Bronchial epithelial cell (primary cell): ENCODE results near the gene NET1. TPM values are rescaled to one million over a fixed set of nuclear protein-coding genes. Genes with fewer than 3 reads are reported as not detected.

Source experiments
- DNase-seq: peaks from one replicate; pipeline ENCODE4 v3.0.0-alpha.2; 2010; ENCODE audit warnings: low read depth
- FAIRE-seq: peaks from 2 replicates; lab custom pipeline; 2011; peaks lifted over from hg19 to GRCh38; lab: Jason Lieb, UNC
- H3K27me3 ChIP-seq: 2 replicates; pipeline ENCODE4 v1.5.1; 2011; ENCODE audit warnings: low read length; ENCODE audit not compliant: control insufficient read depth, insufficient read depth
- H3K36me3 ChIP-seq: 2 replicates; pipeline ENCODE4 v1.5.1; 2011; ENCODE audit warnings: low read length; ENCODE audit not compliant: control insufficient read depth, insufficient read depth
- H3K4me3 ChIP-seq: 2 replicates; pipeline ENCODE4 v1.5.1; 2011; ENCODE audit warnings: mild to moderate bottlenecking, low read depth, low read length, control low read depth
- total RNA-seq: library from RNA; depleted of rRNA; stranded (reverse); fragments of >200 nt; gene quantifications from 2 replicates; pipeline ENCODE4 v1.2.1, GENCODE V29; 2014
- TF ChIP-seq, protein P1 (sequence below): IDR thresholded peaks from 2 replicates; pipeline ENCODE4 v1.5.1; 2011; ENCODE audit warnings: mild to moderate bottlenecking, moderate library complexity, low read length, control low read depth, inconsistent platforms; ENCODE audit not compliant: insufficient read depth, severe bottlenecking

NET1 gene, protein sequence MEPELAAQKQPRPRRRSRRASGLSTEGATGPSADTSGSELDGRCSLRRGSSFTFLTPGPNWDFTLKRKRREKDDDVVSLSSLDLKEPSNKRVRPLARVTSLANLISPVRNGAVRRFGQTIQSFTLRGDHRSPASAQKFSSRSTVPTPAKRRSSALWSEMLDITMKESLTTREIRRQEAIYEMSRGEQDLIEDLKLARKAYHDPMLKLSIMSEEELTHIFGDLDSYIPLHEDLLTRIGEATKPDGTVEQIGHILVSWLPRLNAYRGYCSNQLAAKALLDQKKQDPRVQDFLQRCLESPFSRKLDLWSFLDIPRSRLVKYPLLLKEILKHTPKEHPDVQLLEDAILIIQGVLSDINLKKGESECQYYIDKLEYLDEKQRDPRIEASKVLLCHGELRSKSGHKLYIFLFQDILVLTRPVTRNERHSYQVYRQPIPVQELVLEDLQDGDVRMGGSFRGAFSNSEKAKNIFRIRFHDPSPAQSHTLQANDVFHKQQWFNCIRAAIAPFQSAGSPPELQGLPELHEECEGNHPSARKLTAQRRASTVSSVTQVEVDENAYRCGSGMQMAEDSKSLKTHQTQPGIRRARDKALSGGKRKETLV
- 45.8 and 118 TPM in 2 replicates for total RNA-seq

DNA sequence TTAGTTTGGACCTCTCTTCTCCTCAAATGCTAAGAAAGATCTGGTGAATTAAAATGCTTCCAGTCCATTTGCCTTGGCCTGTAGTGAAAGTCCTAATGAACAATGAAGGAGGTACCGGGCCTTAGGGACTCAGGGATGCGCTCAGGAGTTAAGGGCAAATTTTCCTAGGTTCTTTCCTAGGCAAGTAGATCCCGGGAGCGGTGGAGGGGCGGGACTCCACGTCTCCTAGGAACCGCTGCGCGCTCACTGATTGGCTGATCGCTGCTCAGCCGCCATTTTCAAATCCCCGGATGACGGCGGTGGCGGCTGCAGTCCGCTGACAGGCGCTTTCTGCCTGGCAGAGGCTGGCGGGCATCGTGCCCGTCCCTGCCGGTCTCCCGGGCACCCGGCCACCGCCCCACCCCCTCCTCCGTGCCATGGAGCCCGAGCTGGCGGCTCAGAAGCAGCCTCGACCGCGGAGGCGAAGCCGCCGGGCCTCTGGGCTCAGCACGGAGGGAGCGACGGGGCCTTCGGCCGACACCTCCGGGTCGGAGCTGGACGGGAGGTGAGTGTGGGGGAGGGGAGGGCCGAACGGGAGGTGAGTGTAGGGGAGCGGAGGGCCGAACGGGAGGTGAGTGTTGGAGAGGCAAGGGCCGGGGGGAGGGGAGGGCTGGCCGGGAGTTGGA lies at the start of gene NET1:
NET1 (plus strand) TSS at position 281 of the 665 bp plus-strand sequence; CDS start at position 417, 136 bp downstream.
- Histone ChIP-seq H3K4me3 (peak within 1 kb of the TSS; percentile 73), H3K27me3 (no peaks in the 10 kb centered on the region), H3K36me3 (no peaks in the 10 kb centered on the region)
- TF ChIP-seq, protein P1, sequence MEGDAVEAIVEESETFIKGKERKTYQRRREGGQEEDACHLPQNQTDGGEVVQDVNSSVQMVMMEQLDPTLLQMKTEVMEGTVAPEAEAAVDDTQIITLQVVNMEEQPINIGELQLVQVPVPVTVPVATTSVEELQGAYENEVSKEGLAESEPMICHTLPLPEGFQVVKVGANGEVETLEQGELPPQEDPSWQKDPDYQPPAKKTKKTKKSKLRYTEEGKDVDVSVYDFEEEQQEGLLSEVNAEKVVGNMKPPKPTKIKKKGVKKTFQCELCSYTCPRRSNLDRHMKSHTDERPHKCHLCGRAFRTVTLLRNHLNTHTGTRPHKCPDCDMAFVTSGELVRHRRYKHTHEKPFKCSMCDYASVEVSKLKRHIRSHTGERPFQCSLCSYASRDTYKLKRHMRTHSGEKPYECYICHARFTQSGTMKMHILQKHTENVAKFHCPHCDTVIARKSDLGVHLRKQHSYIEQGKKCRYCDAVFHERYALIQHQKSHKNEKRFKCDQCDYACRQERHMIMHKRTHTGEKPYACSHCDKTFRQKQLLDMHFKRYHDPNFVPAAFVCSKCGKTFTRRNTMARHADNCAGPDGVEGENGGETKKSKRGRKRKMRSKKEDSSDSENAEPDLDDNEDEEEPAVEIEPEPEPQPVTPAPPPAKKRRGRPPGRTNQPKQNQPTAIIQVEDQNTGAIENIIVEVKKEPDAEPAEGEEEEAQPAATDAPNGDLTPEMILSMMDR, result no peak
- FAIRE-seq (no peak), DNase-seq (peak; percentile 78)

DNA sequence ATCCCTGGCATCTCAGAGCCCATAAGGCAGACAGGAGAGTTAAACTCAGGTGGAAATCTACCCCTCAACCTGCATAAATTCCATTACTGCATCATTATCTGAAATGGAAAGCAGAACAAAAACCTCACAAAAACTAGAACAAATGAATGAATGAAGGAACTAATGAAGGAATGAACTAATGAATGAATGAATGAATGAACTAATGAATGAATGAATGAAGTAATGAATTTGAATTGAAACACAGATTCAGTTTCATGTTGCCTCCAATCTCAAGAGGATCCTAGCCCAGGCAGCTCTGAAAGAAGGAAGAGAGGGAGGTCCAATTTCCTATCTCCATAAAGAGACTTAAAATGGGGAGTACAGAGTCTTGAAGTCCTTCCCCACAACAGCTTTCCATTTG lies 49.5 kb upstream of the NET1 start:
- DNase-seq (no peak), FAIRE-seq (no peak)
- peaks cover 21% of the 10 kb centered on the region for H3K27me3 ChIP-seq
- no peak overlapping the region for H3K4me3 ChIP-seq
- TF ChIP-seq, protein P1, result no peak
- H3K36me3 ChIP-seq, result no peaks in the 10 kb centered on the region

DNA sequence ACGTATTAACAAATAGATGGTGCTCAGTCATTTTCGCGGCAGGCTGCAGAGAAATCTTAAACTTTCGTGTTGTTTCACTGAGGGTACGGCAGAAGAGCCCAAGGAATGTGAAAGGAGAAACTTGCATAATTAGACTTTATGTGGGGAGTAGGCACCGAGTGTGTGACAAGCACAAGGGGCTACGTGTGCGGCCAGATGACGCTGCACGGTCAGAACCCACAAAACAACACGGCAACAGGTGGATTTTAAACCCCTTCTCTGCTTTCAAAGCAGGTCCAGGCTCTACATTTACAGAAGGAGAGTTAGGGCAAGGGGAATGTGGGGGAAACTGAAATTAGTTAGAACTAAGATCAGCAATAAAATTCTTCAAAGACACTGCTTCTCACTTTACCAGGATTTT lies 48.0 kb upstream of the NET1 start:
- Histone ChIP-seq H3K27me3 (peaks cover 21% of the 10 kb centered on the region), H3K36me3 (no peaks in the 10 kb centered on the region), H3K4me3 (no peak overlapping the region)
- DNase-seq (no peak), FAIRE-seq (no peak)
- TF ChIP-seq, protein P1, result no peak

DNA sequence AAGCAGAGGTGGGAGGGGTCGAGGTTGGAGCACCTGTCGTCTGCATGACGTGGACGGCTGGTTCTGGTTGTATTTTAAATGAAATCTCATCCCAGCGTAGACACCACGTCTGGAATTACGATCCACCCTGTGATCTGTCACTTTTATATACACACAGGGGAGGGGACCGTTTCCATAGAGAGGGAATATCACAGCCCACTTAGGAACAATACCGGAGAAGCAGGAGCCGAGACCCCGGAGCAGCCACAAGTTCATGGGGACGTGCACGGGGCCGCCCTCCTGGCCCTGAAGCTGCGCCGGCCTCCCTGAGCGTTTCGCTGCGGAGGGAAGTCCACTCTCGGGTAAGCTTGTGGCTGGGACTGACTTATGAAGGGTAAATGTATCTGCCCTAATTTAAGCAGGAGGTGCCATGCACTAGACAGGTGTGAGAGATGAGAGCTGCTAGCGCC lies 47.4 kb upstream of the NET1 start, which contains the start of gene UCN3:
UCN3 (plus strand) TSS at position 77 of the 449 bp plus-strand sequence. CDS start 8,755 bp downstream, outside the sequence.
- no peak for DNase-seq
- TF ChIP-seq, protein P1, result no peak
- Histone ChIP-seq H3K27me3 (peaks cover 21% of the 10 kb centered on the region), H3K36me3 (no peaks in the 10 kb centered on the region), H3K4me3 (no peak within 1 kb of the TSS)
- FAIRE-seq, result no peak

DNA sequence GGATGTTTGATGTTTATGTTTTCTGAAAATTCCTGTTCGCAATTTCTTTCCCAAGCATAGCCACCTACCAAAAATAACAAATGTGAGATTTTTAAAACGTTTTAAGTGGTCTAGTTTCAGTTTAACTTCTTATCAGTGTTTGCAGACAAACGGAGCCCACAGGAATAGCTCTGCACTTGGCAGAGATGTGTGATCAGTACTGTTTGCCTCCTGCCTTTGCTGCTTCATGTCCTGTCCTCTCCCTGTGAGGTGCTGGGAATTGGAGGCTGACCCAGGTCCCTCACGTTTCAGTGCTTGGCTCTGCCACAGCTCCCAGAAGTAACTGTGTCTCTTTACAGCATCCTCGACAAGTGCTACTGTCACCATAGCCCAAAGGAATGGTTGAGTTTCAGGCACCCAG lies 46.4 kb upstream of the NET1 start:
- FAIRE-seq, result no peak
- Histone ChIP-seq H3K36me3 (no peaks in the 10 kb centered on the region), H3K4me3 (no peak overlapping the region), H3K27me3 (peaks cover 21% of the 10 kb centered on the region)
- DNase-seq, result no peak
- TF ChIP-seq, protein P1, result no peak
